Esophagus (tissue), 2 donors: ENCODE results near the gene RNASEH2B. TPM values are rescaled to one million over a fixed set of nuclear protein-coding genes. Genes with fewer than 3 reads are reported as not detected.

Source experiments
- H3K27ac ChIP-seq, 2 donors: one replicate each; pipeline ENCODE4 v1.5.1; 2013; ENCODE audit warnings: low read depth in 2 of 2, mild to moderate bottlenecking in 2 of 2, inconsistent platforms in 1 of 2, low read length in 1 of 2, moderate library complexity in 1 of 2
- H3K27me3 ChIP-seq, 2 donors: one replicate each; pipeline ENCODE4 v1.6.1; 2013; ENCODE audit warnings: low read length in 2 of 2, control low read depth in 1 of 2, mild to moderate bottlenecking in 1 of 2; ENCODE audit not compliant: insufficient read depth in 2 of 2, control insufficient read depth in 1 of 2
- H3K36me3 ChIP-seq, 2 donors: one replicate each; pipeline ENCODE4 v1.6.1; 2013; ENCODE audit warnings: low read length in 1 of 2; ENCODE audit not compliant: control insufficient read depth in 2 of 2, insufficient read depth in 2 of 2
- H3K4me1 ChIP-seq, 2 donors: one replicate each; pipeline ENCODE4 v1.6.1; 2013; ENCODE audit warnings: low read length in 1 of 2; ENCODE audit not compliant: control insufficient read depth in 2 of 2, insufficient read depth in 2 of 2
- H3K4me3 ChIP-seq, 2 donors: one replicate each; pipeline ENCODE4 v1.5.1; 2013; ENCODE audit warnings: low read length in 2 of 2, mild to moderate bottlenecking in 2 of 2, low read depth in 1 of 2, moderate library complexity in 1 of 2
- H3K9me3 ChIP-seq, 2 donors: one replicate each; pipeline ENCODE4 v1.6.1; 2013; ENCODE audit warnings: mild to moderate bottlenecking in 2 of 2, low read depth in 1 of 2, low read length in 1 of 2, moderate library complexity in 1 of 2; ENCODE audit not compliant: control insufficient read depth in 2 of 2, insufficient read depth in 1 of 2
- WGBS, 2 donors: extraction: QIAGEN DNeasy Blood & Tissue Kit; methylation state at CpG; one replicate each; pipeline ENCODE4 v1.1.7; 2013; 5-methylcytosine and 5-hydroxymethylcytosine counted together
- polyA plus RNA-seq, 2 donors: library from polyadenylated mRNA; stranded (reverse); fragments of 200-250 nt; gene quantifications; one replicate each; pipeline ENCODE4 v1.2.3, GENCODE V29; 2013
- donor health status: healthy with polysubstance abuse.
- donor health status: Bipolar disorder and iron deficiency.

The RNASEH2B gene
- polyA plus RNA-seq, 2 donors: 24.3 to 31.8 TPM

GRCh38 chr13:50998326-50998725, 88.7 kb downstream of the RNASEH2B start:
- Histone ChIP-seq H3K4me1 (peaks cover 3 to 10% of the 10 kb centered on the region in 2 donors), H3K27me3 (no peaks in the 10 kb centered on the region), H3K27ac (no peak overlapping the region), H3K36me3 (no peaks in the 10 kb centered on the region), H3K4me3 (no peak overlapping the region), H3K9me3 (no peaks in the 10 kb centered on the region)
- WGBS, 2 donors: 83 to 84% methylated on average over 3 of the region's 3 CpGs

- Histone ChIP-seq H3K9me3 (no peaks in the 10 kb centered on the region), H3K27me3 (no peaks in the 10 kb centered on the region), H3K4me3 (no peak overlapping the region), H3K27ac (no peak overlapping the region), H3K4me1 (peaks cover 3 to 9% of the 10 kb centered on the region in 2 donors), H3K36me3 (no peaks in the 10 kb centered on the region)
- WGBS, 2 donors: 87 to 90% methylated on average over 7 of the region's 7 CpGs
Measured at GRCh38 chr13:50999641-51000040, 90.0 kb downstream of the RNASEH2B start.

GRCh38 chr13:51000061-51000460, 90.5 kb downstream of the RNASEH2B start:
- 51% methylated on average over 5 of the region's 5 CpGs for WGBS, 2 donors
- Histone ChIP-seq H3K27ac (peak overlapping the region in 1 of 2 donors; percentile 2), H3K4me3 (no peak overlapping the region), H3K36me3 (no peaks in the 10 kb centered on the region), H3K27me3 (no peaks in the 10 kb centered on the region), H3K4me1 (peaks cover 3 to 9% of the 10 kb centered on the region in 2 donors), H3K9me3 (no peaks in the 10 kb centered on the region)

GRCh38 chr13:51000571-51001260, 91.1 kb downstream of the RNASEH2B start:
- Histone ChIP-seq H3K4me1 (peaks cover 3 to 9% of the 10 kb centered on the region in 2 donors), H3K27ac (peak overlapping the region in 1 of 2 donors; percentile 2), H3K27me3 (no peaks in the 10 kb centered on the region), H3K9me3 (no peaks in the 10 kb centered on the region), H3K36me3 (no peaks in the 10 kb centered on the region), H3K4me3 (no peak overlapping the region)
- 61 to 64% methylated on average over 15 of the region's 15 CpGs for WGBS, 2 donors

- no peaks in the 10 kb centered on the region for H3K27me3 ChIP-seq
- no peaks in the 10 kb centered on the region for H3K9me3 ChIP-seq
- H3K4me3 ChIP-seq: no peak overlapping the region
- peaks cover 3 to 9% of the 10 kb centered on the region in 2 donors for H3K4me1 ChIP-seq
- no peaks in the 10 kb centered on the region for H3K36me3 ChIP-seq
- H3K27ac ChIP-seq: no peak overlapping the region
- 79 to 81% methylated on average over 8 of the region's 8 CpGs for WGBS, 2 donors
Measured at GRCh38 chr13:51001335-51001734, 91.7 kb downstream of the RNASEH2B start.

- no peaks in the 10 kb centered on the region for H3K27me3 ChIP-seq
- peaks cover 3 to 9% of the 10 kb centered on the region in 2 donors for H3K4me1 ChIP-seq
- no peak overlapping the region for H3K27ac ChIP-seq
- H3K36me3 ChIP-seq: no peaks in the 10 kb centered on the region
- no peaks in the 10 kb centered on the region for H3K9me3 ChIP-seq
- no peak overlapping the region for H3K4me3 ChIP-seq
- 50 to 66% methylated on average over 1 of the region's 1 CpG for WGBS, 2 donors
Measured at GRCh38 chr13:51002736-51003135, 93.1 kb downstream of the RNASEH2B start.

- 78 to 81% methylated on average over 7 of the region's 7 CpGs for WGBS, 2 donors
- Histone ChIP-seq H3K9me3 (no peaks in the 10 kb centered on the region), H3K4me1 (peaks cover 3 to 9% of the 10 kb centered on the region in 2 donors), H3K4me3 (no peak overlapping the region), H3K27ac (no peak overlapping the region), H3K36me3 (no peaks in the 10 kb centered on the region), H3K27me3 (no peaks in the 10 kb centered on the region)
Measured at GRCh38 chr13:51003642-51004041, 94.1 kb downstream of the RNASEH2B start.

- Histone ChIP-seq H3K9me3 (no peaks in the 10 kb centered on the region), H3K36me3 (no peaks in the 10 kb centered on the region), H3K27me3 (no peaks in the 10 kb centered on the region), H3K27ac (no peak overlapping the region), H3K4me1 (peaks cover 3 to 9% of the 10 kb centered on the region in 2 donors), H3K4me3 (no peak overlapping the region)
- 78 to 86% methylated on average over 18 of the region's 18 CpGs for WGBS, 2 donors
Measured at GRCh38 chr13:51004111-51004865, 94.7 kb downstream of the RNASEH2B start.

- no peaks in the 10 kb centered on the region for H3K27me3 ChIP-seq
- no peak overlapping the region for H3K4me3 ChIP-seq
- 73 to 87% methylated on average over 3 of the region's 3 CpGs for WGBS, 2 donors
- peaks cover 3 to 9% of the 10 kb centered on the region in 2 donors for H3K4me1 ChIP-seq
- no peaks in the 10 kb centered on the region for H3K9me3 ChIP-seq
- H3K27ac ChIP-seq: no peak overlapping the region
- no peaks in the 10 kb centered on the region for H3K36me3 ChIP-seq
Measured at GRCh38 chr13:51004918-51005460, 95.4 kb downstream of the RNASEH2B start.
